Measurements from ENCODE around the gene LCLAT1. TPM values are rescaled to one million over a fixed set of nuclear protein-coding genes. Genes with fewer than 3 reads are reported as not detected.

Gene LCLAT1
- total RNA-seq, 2 donors from 2014 or later: 18.8 to 28.2 TPM

- TF ChIP-seq POLR2A (IDR thresholded peaks at IDR 0.05) (no peak), CTCF (IDR thresholded peaks at IDR 0.05) (no peak), POLR2AphosphoS5 (IDR thresholded peaks at IDR 0.05) (no peak)
- H3K36me3 ChIP-seq: no peaks in the 10 kb centered on the region
- no peak overlapping the region for H3K4me3 ChIP-seq
- H3K27me3 ChIP-seq (replicated peaks; ENCODE audit: insufficient read depth): no peaks in the 10 kb centered on the region
- no peaks in the 10 kb centered on the region for H3K4me1 ChIP-seq (replicated peaks)
- intact Hi-C loops (cut with DNase I): loop anchor here (5.0 kb wide), 1 partner anchor 252 kb away; the partner anchor contains the start of gene LBH
- no peaks in the 10 kb centered on the region for H3K9me3 ChIP-seq
- no peak for DNase-seq (ENCODE audit: low spot score)
- WGBS: 78% methylated on average over 3 of the region's 3 CpGs
- H3K27ac ChIP-seq: no peak overlapping the region
These were observed 37.1 kb downstream of the LCLAT1 start for GRCh38 chr2:30484145-30484544.

GRCh38 chr2:30484995-30485394, 37.9 kb downstream of the LCLAT1 start:
- Histone ChIP-seq H3K4me3 (no peak overlapping the region), H3K27ac (no peak overlapping the region), H3K9me3 (no peaks in the 10 kb centered on the region), H3K4me1 (replicated peaks) (no peaks in the 10 kb centered on the region), H3K27me3 (replicated peaks; ENCODE audit: insufficient read depth) (no peaks in the 10 kb centered on the region), H3K36me3 (no peaks in the 10 kb centered on the region)
- DNase-seq (ENCODE audit: low spot score): no peak
- intact Hi-C loops (cut with DNase I): loop anchor here (5.0 kb wide), 1 partner anchor 253 kb away; the partner anchor contains the start of gene LBH
- no peak for TF ChIP-seq POLR2A (IDR thresholded peaks at IDR 0.05)
- TF ChIP-seq CTCF (IDR thresholded peaks at IDR 0.05): no peak
- no peak for TF ChIP-seq POLR2AphosphoS5 (IDR thresholded peaks at IDR 0.05)
- WGBS: 89% methylated on average over 4 of the region's 4 CpGs

GRCh38 chr2:30486655-30487054, 39.6 kb downstream of the LCLAT1 start:
- TF ChIP-seq POLR2AphosphoS5 (IDR thresholded peaks at IDR 0.05) (no peak), CTCF (IDR thresholded peaks at IDR 0.05) (no peak), POLR2A (IDR thresholded peaks at IDR 0.05) (no peak)
- Histone ChIP-seq H3K27me3 (replicated peaks; ENCODE audit: insufficient read depth) (no peaks in the 10 kb centered on the region), H3K36me3 (no peaks in the 10 kb centered on the region), H3K27ac (no peak overlapping the region), H3K4me3 (no peak overlapping the region), H3K9me3 (no peaks in the 10 kb centered on the region), H3K4me1 (replicated peaks) (no peaks in the 10 kb centered on the region)
- DNase-seq (ENCODE audit: low spot score): no peak
- intact Hi-C loops (cut with DNase I): no loop called here

GRCh38 chr2:30487603-30488002, 40.6 kb downstream of the LCLAT1 start:
- H3K27me3 ChIP-seq (replicated peaks; ENCODE audit: insufficient read depth): no peaks in the 10 kb centered on the region
- TF ChIP-seq POLR2AphosphoS5 (IDR thresholded peaks at IDR 0.05): no peak
- TF ChIP-seq POLR2A (IDR thresholded peaks at IDR 0.05): no peak
- TF ChIP-seq CTCF (IDR thresholded peaks at IDR 0.05): no peak
- H3K27ac ChIP-seq: no peak overlapping the region
- no peaks in the 10 kb centered on the region for H3K9me3 ChIP-seq
- no peak for DNase-seq (ENCODE audit: low spot score)
- intact Hi-C loops (cut with DNase I): no loop called here
- H3K36me3 ChIP-seq: no peaks in the 10 kb centered on the region
- H3K4me1 ChIP-seq (replicated peaks): no peaks in the 10 kb centered on the region
- no peak overlapping the region for H3K4me3 ChIP-seq

GRCh38 chr2:30488012-30488659, 41.1 kb downstream of the LCLAT1 start:
- no peak for DNase-seq (ENCODE audit: low spot score)
- WGBS: 79% methylated on average over 1 of the region's 1 CpG
- Histone ChIP-seq H3K4me1 (replicated peaks) (no peaks in the 10 kb centered on the region), H3K4me3 (no peak overlapping the region), H3K9me3 (no peaks in the 10 kb centered on the region), H3K27ac (no peak overlapping the region), H3K27me3 (replicated peaks; ENCODE audit: insufficient read depth) (no peaks in the 10 kb centered on the region), H3K36me3 (no peaks in the 10 kb centered on the region)
- no peak for TF ChIP-seq POLR2A (IDR thresholded peaks at IDR 0.05)
- TF ChIP-seq CTCF (IDR thresholded peaks at IDR 0.05): no peak
- no peak for TF ChIP-seq POLR2AphosphoS5 (IDR thresholded peaks at IDR 0.05)
- intact Hi-C loops (cut with DNase I): no loop called here

Data from prostate gland (tissue), 2 donors.